HepG2 (cell line): ENCODE data around the gene DST. TPM values are rescaled to one million over a fixed set of nuclear protein-coding genes. Genes with fewer than 3 reads are reported as not detected.
A peak's percentile ranks its signal among the peaks of the same experiment; 100 is the strongest.

ENCODE experiments used
- DNMT1 ChIP-seq: sonication (generic); formaldehyde crosslinking; IDR thresholded peaks from 2 replicates; pipeline ENCODE4 v1.5.1; 2020; ENCODE audit warnings: mild to moderate bottlenecking, missing genetic modification reagents
- DNMT3B ChIP-seq: conservative IDR thresholded peaks from 2 replicates; pipeline ENCODE4 v1.6.1; 2016; ENCODE audit warnings: missing biosample characterization, control low read depth
- ERF ChIP-seq: IDR thresholded peaks from 2 replicates; pipeline ENCODE4 v1.6.1; 2018; ENCODE audit warnings: missing biosample characterization, missing genetic modification reagents
- HNRNPL ChIP-seq: fragments of 200-400 bp; formaldehyde crosslinking; IDR thresholded peaks from 2 replicates; pipeline ENCODE4 v1.6.1; 2017; ENCODE audit warnings: mild to moderate bottlenecking, low read depth, low read length
- HOXA5 ChIP-seq: sonication (generic); formaldehyde crosslinking; IDR thresholded peaks from 2 replicates; pipeline ENCODE4 v1.4.0; 2020; ENCODE audit warnings: missing genetic modification reagents
- KLF16 ChIP-seq, 2 experiments: sonication (generic) in 1 of 2; formaldehyde crosslinking in 1 of 2; IDR thresholded peaks; 2 replicates each; pipeline versions ENCODE4 v1.6.1 to v1.8.0; 2016 to 2023; ENCODE audit warnings: missing genetic modification reagents in 2 of 2, missing compliant biosample characterization in 1 of 2
- PHF8 ChIP-seq: sonication (generic); formaldehyde crosslinking; IDR thresholded peaks from 2 replicates; pipeline ENCODE4 v1.5.0; 2020; ENCODE audit warnings: missing genetic modification reagents
- POLR2AphosphoS2 ChIP-seq: IDR thresholded peaks from 2 replicates; pipeline ENCODE4 v1.6.1; 2011; ENCODE audit warnings: low read depth, low read length, improper control_type of control experiment
- REPIN1 ChIP-seq: sonication (generic); formaldehyde crosslinking; IDR thresholded peaks from 2 replicates; pipeline ENCODE4 v1.8.0; 2022; ENCODE audit warnings: missing genetic modification reagents, low read depth, mild to moderate bottlenecking, borderline replicate concordance
- RXRA ChIP-seq: sonication (generic); formaldehyde crosslinking; IDR thresholded peaks from 2 replicates; pipeline ENCODE4 v1.5.1; 2020; ENCODE audit warnings: missing genetic modification reagents
- SAFB2 ChIP-seq: sonication (generic); formaldehyde crosslinking; IDR thresholded peaks from 2 replicates; pipeline ENCODE4 v1.5.1; 2020; ENCODE audit warnings: missing genetic modification reagents, low read depth, mild to moderate bottlenecking, borderline replicate concordance
- SAP130 ChIP-seq: IDR thresholded peaks from 2 replicates; pipeline ENCODE4 v1.6.1; 2016; ENCODE audit warnings: low read depth
- SP1 ChIP-seq, 2 experiments: fragments of 450-650 bp in 1 of 2; sonication (generic) in 1 of 2; formaldehyde crosslinking in 1 of 2; IDR thresholded peaks; 2 replicates each; pipeline versions ENCODE4 v1.4.0 to v1.6.1; 2016 to 2020; ENCODE audit warnings: missing genetic modification reagents in 1 of 2
- TRIM24 ChIP-seq: sonication (generic); formaldehyde crosslinking; IDR thresholded peaks from 2 replicates; pipeline ENCODE4 v1.8.0; 2022; ENCODE audit warnings: mild to moderate bottlenecking, missing genetic modification reagents
- ZBTB8A ChIP-seq: sonication (generic); formaldehyde crosslinking; IDR thresholded peaks from 2 replicates; pipeline ENCODE4 v1.4.0; 2020; ENCODE audit warnings: mild to moderate bottlenecking, low read depth, missing genetic modification reagents, borderline replicate concordance
- ZNF510 ChIP-seq: sonication (generic); formaldehyde crosslinking; IDR thresholded peaks from 2 replicates; pipeline ENCODE4 v1.4.0; 2020; ENCODE audit warnings: low read depth, mild to moderate bottlenecking, missing genetic modification reagents
- ZNF552 ChIP-seq: sonication (generic); formaldehyde crosslinking; IDR thresholded peaks from 2 replicates; pipeline ENCODE4 v1.9.0; 2022; ENCODE audit warnings: missing genetic modification reagents, mild to moderate bottlenecking, borderline replicate concordance
- ZNF607 ChIP-seq: sonication (generic); formaldehyde crosslinking; IDR thresholded peaks from 2 replicates; pipeline ENCODE4 v1.5.1; 2020; ENCODE audit warnings: missing genetic modification reagents, mild to moderate bottlenecking, borderline replicate concordance
- ZNF660 ChIP-seq: sonication (generic); formaldehyde crosslinking; IDR thresholded peaks from 2 replicates; pipeline ENCODE4 v1.5.1; 2020; ENCODE audit warnings: mild to moderate bottlenecking, low read depth, missing genetic modification reagents, borderline replicate concordance
- ZNF773 ChIP-seq: sonication (generic); formaldehyde crosslinking; IDR thresholded peaks from 2 replicates; pipeline ENCODE4 v1.4.0; 2020; ENCODE audit warnings: missing genetic modification reagents, borderline replicate concordance
- ZNF878 ChIP-seq: sonication (generic); formaldehyde crosslinking; IDR thresholded peaks from 2 replicates; pipeline ENCODE4 v1.8.1; 2023; ENCODE audit warnings: mild to moderate bottlenecking, missing genetic modification reagents, moderate library complexity
- polyA plus RNA-seq, 8 experiments: library from polyadenylated mRNA; depleted of rRNA in 3 of 8; stranded (reverse) in 7 of 8; unstranded in 1 of 8; fragments of >200 nt; fragmentation: Illumina TruSeq in 4 of 8; extraction: Trizol in 4 of 8; gene quantifications; 2 replicates each; pipeline versions ENCODE4 v1.2.1 to v1.2.3, GENCODE V29; 2011 to 2016; ENCODE audit warnings: low read depth in 4 of 8, missing spikeins in 1 of 8, mixed read lengths in 1 of 8; ENCODE audit not compliant: insufficient read depth in 1 of 8
- total RNA-seq, 5 experiments: library from RNA; depleted of rRNA; stranded (reverse); fragments of >200 nt; fragmentation: Illumina TruSeq; extraction: Trizol; gene quantifications; 2 replicates each; pipeline ENCODE4 v1.2.3, GENCODE V29; 2016; ENCODE audit warnings: low read depth in 1 of 5
- TF ChIP-seq, protein P1 (sequence below): sonication (generic); formaldehyde crosslinking; IDR thresholded peaks from 2 replicates; pipeline ENCODE4 v1.5.1; 2020; ENCODE audit warnings: missing genetic modification reagents, mild to moderate bottlenecking, borderline replicate concordance
- TF ChIP-seq, protein P2 (sequence below): sonication (generic); formaldehyde crosslinking; IDR thresholded peaks from 2 replicates; pipeline ENCODE4 v1.4.0; 2020; ENCODE audit warnings: low read depth, mild to moderate bottlenecking, missing genetic modification reagents
- TF ChIP-seq, protein P3 (sequence below): sonication (generic); formaldehyde crosslinking; conservative IDR thresholded peaks from 2 replicates; pipeline ENCODE4 v1.4.0; 2020; ENCODE audit warnings: missing genetic modification reagents
- TF ChIP-seq, protein P4 (sequence below): conservative IDR thresholded peaks from 2 replicates; pipeline ENCODE4 v1.6.1; 2018; ENCODE audit warnings: missing genetic modification reagents
- TF ChIP-seq, protein P5 (sequence below): IDR thresholded peaks from 2 replicates; pipeline ENCODE4 v1.6.1; 2016; ENCODE audit warnings: mild to moderate bottlenecking, missing biosample characterization, missing genetic modification reagents

Gene DST
- total and polyA plus RNA-seq, 2 of the 13 experiments (the other 11 are each of a cell fraction or from before 2014, with no cell fraction given), result 64.4 to 89.0 TPM

DNA sequence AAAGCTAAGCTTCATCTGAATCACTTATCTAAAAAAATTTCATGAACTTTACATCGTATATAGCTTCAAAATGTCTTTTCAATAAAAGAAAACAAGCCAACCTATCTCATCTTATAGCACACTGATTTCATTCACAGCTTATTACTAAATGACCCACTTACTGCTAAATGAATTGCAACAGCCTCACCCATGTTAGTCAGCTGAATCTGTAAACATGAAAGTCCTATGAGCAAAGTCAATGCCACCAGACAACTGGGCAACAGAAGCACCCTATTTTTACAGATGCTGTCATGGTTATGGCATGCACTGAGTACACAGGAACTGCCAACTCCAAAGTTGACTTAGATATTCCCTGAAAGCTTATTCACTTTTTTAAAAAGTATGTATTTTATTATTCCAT is 41.2 kb upstream of the DST start (continued):
- TF ChIP-seq, protein P1, sequence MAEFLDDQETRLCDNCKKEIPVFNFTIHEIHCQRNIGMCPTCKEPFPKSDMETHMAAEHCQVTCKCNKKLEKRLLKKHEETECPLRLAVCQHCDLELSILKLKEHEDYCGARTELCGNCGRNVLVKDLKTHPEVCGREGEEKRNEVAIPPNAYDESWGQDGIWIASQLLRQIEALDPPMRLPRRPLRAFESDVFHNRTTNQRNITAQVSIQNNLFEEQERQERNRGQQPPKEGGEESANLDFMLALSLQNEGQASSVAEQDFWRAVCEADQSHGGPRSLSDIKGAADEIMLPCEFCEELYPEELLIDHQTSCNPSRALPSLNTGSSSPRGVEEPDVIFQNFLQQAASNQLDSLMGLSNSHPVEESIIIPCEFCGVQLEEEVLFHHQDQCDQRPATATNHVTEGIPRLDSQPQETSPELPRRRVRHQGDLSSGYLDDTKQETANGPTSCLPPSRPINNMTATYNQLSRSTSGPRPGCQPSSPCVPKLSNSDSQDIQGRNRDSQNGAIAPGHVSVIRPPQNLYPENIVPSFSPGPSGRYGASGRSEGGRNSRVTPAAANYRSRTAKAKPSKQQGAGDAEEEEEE (CRISPR knock-in tag), result no peak
- TF ChIP-seq ZNF510 (CRISPR knock-in tag) (no peak), DNMT3B (no peak; the same call in 1 of the 2 replicates), ZNF773 (no peak), ERF (CRISPR knock-in tag) (peak; percentile 71), ZNF660 (CRISPR knock-in tag) (no peak), POLR2AphosphoS2 (no peak), KLF16 (CRISPR knock-in tag; IDR thresholded peaks at IDR 0.05) (peak in 1 of 2 experiments; percentile 93; a peak in 2 of 4 replicates), REPIN1 (no peak), TRIM24 (CRISPR knock-in tag) (no peak), SAFB2 (CRISPR knock-in tag) (no peak), ZNF552 (CRISPR knock-in tag) (no peak), SAP130 (CRISPR knock-in tag) (peak; percentile 98), RXRA (CRISPR knock-in tag) (peak; percentile 59; the same call in 1 of the 2 replicates), PHF8 (CRISPR knock-in tag) (no peak), DNMT1 (CRISPR knock-in tag) (no peak), ZBTB8A (no peak), SP1 (IDR thresholded peaks at IDR 0.05) (no peak), SP1 (CRISPR knock-in tag; IDR thresholded peaks at IDR 0.05) (no peak), ZNF607 (CRISPR knock-in tag) (0 out of 2 replicates have a peak, but pooled peaks have one; percentile 68), ZNF878 (CRISPR knock-in tag) (no peak; the same call in 1 of the 2 replicates), HOXA5 (CRISPR knock-in tag) (no peak), HNRNPL (0 out of 2 replicates have a peak, but pooled peaks have one; percentile 46)
- TF ChIP-seq, protein P2, sequence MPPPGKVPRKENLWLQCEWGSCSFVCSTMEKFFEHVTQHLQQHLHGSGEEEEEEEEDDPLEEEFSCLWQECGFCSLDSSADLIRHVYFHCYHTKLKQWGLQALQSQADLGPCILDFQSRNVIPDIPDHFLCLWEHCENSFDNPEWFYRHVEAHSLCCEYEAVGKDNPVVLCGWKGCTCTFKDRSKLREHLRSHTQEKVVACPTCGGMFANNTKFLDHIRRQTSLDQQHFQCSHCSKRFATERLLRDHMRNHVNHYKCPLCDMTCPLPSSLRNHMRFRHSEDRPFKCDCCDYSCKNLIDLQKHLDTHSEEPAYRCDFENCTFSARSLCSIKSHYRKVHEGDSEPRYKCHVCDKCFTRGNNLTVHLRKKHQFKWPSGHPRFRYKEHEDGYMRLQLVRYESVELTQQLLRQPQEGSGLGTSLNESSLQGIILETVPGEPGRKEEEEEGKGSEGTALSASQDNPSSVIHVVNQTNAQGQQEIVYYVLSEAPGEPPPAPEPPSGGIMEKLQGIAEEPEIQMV (CRISPR knock-in tag), result no peak
- TF ChIP-seq, protein P3, sequence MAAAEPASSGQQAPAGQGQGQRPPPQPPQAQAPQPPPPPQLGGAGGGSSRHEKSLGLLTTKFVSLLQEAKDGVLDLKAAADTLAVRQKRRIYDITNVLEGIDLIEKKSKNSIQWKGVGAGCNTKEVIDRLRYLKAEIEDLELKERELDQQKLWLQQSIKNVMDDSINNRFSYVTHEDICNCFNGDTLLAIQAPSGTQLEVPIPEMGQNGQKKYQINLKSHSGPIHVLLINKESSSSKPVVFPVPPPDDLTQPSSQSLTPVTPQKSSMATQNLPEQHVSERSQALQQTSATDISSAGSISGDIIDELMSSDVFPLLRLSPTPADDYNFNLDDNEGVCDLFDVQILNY (CRISPR knock-in tag), result no peak
- TF ChIP-seq, protein P4, sequence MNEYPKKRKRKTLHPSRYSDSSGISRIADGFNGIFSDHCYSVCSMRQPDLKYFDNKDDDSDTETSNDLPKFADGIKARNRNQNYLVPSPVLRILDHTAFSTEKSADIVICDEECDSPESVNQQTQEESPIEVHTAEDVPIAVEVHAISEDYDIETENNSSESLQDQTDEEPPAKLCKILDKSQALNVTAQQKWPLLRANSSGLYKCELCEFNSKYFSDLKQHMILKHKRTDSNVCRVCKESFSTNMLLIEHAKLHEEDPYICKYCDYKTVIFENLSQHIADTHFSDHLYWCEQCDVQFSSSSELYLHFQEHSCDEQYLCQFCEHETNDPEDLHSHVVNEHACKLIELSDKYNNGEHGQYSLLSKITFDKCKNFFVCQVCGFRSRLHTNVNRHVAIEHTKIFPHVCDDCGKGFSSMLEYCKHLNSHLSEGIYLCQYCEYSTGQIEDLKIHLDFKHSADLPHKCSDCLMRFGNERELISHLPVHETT (CRISPR knock-in tag), result no peak
- TF ChIP-seq, protein P5, sequence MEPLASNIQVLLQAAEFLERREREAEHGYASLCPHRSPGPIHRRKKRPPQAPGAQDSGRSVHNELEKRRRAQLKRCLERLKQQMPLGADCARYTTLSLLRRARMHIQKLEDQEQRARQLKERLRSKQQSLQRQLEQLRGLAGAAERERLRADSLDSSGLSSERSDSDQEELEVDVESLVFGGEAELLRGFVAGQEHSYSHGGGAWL (CRISPR knock-in tag), result no peak
